Stimulated activated CD8-positive, alpha-beta memory T cell treated with anti-CD3 and anti-CD28 coated beads, Interleukin-7, amount 100 ng/mL, for 48 hours (primary cell): ENCODE data around the gene OS9.
"Not testable (repeated sequence)": the region's sequence is repeated elsewhere in the genome, so short reads cannot be mapped to it uniquely, and the experiment has no call there.

Experiments used
- DNase-seq, 2 donors: peaks; one replicate each; pipeline ENCODE4 v3.0.0-alpha.2; 2020; ENCODE audit warnings: low read depth in 1 of 2; ENCODE audit errors: extremely low read depth in 1 of 2

Gene OS9

DNA sequence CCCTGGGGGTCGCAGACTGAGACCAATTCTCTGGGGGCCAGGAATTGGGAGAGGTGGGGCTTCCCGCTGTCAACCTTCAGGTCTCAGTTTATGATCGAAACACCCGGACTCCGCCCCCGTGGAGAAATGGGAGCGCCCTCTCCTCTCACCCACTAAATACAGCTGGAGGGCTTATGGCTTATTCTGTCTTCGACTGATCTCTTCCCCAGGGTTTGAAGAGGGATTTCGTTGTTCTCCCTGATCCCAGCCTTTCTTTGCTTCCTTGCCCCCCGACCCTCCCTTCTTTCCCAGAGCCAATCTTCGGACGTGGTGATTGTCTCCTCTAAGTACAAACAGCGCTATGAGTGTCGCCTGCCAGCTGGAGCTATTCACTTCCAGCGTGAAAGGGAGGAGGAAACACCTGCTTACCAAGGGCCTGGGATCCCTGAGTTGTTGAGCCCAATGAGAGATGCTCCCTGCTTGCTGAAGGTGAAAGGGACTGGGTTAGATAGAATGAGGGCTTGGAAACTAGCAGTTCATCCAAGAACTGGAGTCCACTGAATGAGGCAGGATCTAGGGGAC lies 607 bp downstream of the OS9 start:
- no peak for DNase-seq

DNA sequence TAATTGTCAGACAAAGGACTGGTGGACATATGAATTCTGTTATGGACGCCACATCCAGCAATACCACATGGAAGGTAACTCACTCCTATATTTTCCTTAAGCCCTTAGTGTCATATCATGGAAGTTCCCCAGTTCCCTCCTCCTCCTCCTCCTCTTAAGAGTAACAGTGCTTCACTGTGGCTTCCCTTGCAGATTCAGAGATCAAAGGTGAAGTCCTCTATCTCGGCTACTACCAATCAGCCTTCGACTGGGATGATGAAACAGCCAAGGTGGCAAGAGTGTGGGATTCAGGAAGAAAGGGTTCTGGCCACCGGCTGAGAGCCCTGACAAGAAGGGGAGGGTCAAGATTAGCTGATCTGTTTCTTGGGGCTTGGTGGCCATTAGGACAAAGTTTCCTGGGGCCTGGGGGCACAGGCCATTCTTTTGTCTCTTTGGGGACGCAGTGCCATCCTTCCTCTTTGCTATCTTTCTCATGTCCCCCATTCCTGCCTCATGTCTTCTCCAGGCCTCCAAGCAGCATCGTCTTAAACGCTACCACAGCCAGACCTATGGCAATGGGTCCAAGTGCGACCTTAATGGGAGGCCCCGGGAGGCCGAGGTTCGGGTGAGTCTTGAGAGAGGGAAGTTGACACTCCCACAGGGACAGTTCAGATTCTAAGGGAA lies 2.0 kb downstream of the OS9 start:
- DNase-seq: no peak

DNA sequence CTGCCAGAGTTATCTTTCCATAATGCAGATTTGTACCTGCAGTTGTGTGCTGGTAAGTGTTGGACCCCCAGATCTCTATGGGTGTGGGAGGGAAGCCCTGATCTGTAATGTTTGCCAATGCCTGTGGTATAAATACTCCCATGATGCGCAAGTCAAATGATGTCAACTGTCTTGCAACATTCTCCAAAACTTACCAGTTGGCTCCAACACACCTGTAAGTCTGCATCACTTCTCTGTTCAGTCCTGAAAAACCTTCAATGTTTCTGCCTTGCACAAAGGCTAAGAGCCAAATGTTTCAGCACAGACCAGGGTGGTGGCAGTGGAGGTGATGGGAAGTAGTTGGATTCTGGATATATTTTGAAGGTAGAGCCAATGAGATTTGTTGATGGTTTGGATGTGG lies 3.1 kb downstream of the OS9 start:
- no peak for DNase-seq

DNA sequence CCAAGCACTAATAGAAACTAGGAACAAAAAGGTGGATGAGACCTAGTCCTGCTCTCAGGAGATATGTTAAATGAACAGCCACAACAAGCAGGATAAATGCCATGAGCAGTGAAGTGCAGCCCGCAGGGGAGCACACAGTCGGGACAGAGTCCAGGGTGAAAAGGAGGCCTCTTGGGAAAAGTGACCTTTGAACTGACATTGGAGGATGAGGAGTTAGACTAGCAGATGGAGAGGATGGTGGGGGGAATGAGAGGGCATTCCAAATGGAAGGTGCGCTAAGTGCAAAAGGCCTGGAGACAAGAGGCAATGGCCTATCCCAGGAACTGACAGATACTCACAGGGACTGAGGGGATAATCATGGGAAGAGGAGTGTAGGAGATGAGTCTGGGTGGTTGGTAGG lies 4.5 kb downstream of the OS9 start:
- no peak for DNase-seq

DNA sequence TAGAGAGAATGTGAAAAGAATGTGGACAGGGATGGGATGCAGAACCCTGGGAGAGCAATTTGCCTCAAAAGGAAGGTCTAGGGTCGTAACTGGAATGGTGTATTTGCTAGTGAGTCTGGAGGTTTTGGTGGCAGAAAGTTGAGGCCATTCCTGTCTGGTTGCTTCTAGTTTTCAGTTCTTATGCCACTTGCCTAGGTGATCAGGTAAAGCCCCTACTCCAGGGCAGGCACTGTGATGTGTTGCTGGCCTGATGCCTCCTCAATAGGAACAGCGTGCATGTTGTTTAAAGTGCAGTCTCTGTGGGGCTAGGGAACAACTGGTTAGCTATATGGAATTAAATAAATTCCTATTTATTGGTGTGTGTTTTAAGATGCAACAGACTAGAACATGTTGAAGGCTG lies 6.4 kb downstream of the OS9 start:
- no peak for DNase-seq

DNA sequence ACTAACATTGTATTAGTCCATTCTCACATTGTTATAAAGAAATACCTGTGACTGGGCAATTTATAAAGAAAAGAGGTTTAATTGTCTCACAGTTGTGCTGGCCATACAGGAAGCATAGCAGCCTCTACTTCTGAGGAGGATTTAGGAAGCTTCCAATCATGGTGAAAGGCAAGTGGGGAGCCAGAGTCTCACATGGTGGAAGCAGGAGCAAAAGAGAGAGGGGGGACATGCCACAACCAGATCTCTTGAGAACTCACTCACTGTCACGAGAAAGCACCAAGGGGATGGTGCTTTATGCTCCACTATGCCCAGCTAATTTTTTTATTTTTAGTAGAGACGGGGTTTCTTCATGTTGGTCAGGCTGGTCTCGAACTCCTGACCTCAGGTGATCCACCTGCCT lies 13.3 kb downstream of the OS9 start:
- DNase-seq: no peak

DNA sequence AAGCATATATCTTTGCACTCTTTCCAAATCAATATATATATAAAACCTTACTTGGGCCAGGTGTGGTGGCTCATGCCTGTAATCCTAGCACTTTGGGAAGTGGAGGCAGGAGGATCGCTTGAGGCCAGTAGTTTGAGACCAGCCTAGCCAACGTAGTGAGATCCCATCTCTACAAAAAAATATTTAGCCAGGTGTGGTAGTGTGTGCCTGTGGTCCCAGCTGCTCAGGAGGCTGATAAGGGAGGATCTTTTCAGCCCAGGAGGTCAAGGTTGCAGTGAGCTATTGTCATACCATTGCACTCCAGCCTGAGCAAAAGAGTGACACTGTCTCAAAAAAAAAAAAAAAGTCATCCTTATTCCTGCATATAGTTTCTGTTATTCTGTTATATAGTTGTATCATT lies 14.4 kb downstream of the OS9 start:
- no peak for DNase-seq

DNA sequence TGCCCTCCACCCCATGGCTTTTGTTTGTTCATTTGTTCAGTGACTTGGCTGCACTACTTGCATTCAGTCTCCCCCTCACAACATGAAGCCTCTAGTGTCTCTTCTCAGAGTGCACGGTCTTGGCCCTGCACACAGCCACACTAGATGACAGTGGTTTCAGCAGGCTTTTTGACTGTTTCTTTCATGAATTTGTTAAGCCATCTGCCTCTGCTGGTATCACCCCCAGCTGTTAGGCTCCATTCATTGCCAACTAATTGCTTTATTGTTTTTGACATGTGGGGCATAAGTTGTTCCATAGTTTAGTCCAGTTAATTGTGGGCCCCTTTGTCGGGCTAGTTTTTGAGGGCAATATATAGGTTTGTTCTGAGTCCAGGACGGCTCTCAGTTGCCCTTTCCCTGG lies 18.8 kb downstream of the OS9 start:
- no peak for DNase-seq

DNA sequence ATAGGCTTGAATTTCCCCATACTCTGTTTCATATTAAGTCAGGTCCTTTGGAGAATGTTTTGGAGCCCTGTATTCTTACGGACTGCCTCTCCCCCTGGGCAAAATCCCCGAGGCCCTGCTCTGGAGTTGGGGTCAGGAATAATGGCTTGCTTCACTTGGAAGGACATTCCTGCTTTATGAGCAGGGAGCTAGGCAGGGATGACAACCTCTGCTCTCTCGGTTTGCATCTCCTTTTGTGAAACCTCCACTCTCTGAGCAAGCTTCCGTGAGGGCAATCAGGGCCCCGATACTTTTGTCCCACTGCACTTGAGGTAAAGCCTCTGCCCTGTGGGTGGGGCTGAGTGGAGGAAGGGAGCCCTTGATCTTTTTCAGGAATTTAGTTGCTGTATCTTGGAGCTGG lies 19.3 kb downstream of the OS9 start:
- no peak for DNase-seq

DNA sequence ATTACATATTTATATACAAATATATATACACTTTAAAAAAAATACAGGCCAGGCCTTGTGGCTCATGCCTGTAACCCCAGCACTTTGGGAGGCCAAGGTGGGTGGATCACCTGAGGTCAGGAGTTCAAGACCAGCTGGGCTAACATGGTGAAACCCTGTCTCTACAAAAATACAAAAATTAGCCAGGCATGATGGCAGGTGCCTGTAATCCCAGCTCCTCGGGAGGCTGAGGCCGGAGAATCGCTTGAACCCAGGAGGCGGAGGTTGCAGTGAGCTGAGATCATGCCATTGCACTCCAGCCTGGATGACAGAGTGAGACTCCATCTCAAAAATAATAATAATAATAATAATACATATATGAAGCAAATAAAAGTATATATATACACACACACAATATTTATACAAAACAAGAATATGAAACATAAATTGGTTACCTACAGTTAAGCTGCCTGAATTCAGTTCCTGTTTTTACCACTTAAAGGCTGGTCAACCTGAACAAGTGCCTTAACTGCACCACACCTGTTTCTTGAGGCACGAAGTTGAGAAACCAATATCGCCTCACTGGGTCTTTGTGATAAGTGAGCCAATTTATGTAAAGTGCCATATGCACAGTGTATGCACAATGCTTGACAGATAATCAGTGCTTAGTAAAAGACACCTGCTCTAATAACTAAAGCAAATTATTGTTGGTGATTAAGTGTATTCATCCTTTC lies 21.3 kb downstream of the OS9 start:
- DNase-seq: not testable (repeated sequence)

DNA sequence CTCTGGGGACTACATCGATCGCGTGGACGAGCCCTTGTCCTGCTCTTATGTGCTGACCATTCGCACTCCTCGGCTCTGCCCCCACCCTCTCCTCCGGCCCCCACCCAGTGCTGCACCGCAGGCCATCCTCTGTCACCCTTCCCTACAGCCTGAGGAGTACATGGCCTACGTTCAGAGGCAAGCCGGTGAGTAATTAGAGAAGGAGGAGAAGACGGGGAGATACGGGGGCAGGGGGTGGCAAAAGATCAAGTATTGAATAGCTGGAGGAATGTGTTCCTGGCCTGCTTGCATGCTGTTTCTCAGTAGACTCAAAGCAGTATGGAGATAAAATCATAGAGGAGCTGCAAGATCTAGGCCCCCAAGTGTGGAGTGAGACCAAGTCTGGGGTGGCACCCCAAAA lies 21.9 kb downstream of the OS9 start:
- no peak for DNase-seq

DNA sequence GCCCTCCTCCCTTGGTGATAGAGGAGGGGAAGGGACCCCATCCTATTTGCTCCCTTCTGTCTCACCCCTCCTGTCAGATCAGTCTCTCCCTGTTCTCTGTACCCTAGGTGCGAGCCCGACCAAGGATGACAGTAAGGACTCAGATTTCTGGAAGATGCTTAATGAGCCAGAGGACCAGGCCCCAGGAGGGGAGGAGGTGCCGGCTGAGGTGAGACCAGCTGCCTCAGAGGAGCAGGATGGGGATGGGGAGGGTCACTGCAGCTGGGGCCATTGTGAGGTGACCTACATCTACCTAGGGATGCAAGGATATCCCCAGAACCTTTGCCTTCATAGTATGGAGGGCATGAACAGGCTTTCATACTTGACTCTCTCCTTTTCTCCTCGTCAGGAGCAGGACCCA lies 22.4 kb downstream of the OS9 start:
- no peak for DNase-seq

DNA sequence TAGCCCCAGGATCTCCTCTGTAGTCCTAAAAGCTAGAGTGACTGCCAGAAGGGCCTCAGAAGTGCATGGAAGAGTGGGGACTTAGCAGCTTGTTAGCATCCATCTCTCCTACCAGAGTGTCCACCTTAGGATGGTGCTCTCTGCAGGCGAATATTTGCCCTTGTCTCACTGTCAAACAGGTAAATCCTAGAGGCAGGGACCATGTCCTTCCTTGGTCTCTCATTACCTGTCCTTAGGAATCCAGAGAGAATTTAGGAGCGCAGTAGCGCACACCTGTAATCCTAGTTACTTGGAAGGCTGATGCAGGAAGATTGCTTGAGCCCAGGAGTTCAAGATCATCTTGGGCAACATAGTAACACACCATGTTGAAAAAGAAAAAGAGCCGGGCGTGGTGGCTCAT lies 23.2 kb downstream of the OS9 start:
- DNase-seq: no peak

DNA sequence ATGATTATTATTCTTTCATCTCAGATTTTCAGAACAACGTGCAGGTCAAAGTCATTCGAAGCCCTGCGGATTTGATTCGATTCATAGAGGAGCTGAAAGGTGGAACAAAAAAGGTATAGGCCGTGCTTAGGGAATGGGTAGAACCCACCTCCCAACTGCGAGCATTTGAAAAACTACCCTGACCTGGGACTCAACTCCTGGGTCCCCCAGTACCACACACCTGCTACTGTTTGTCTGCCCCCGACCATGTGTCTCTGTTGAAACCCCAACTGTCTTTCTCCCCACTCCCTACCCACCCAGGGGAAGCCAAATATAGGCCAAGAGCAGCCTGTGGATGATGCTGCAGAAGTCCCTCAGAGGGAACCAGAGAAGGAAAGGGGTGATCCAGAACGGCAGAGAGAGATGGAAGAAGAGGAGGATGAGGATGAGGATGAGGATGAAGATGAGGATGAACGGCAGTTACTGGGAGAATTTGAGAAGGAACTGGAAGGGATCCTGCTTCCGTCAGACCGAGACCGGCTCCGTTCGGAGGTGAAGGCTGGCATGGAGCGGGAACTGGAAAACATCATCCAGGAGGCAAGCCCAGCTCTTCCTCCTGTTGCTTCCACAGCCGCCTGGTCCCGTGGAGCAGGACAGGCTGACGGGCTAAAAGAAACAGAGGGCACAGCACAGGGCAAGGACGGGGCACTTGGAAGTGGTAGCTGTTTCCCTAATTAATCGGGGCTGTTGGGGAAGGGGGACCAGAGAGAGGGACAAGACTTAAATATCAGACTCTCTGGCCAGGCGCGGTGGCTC lies 24.1 kb downstream of the OS9 start:
- DNase-seq: no peak

DNA sequence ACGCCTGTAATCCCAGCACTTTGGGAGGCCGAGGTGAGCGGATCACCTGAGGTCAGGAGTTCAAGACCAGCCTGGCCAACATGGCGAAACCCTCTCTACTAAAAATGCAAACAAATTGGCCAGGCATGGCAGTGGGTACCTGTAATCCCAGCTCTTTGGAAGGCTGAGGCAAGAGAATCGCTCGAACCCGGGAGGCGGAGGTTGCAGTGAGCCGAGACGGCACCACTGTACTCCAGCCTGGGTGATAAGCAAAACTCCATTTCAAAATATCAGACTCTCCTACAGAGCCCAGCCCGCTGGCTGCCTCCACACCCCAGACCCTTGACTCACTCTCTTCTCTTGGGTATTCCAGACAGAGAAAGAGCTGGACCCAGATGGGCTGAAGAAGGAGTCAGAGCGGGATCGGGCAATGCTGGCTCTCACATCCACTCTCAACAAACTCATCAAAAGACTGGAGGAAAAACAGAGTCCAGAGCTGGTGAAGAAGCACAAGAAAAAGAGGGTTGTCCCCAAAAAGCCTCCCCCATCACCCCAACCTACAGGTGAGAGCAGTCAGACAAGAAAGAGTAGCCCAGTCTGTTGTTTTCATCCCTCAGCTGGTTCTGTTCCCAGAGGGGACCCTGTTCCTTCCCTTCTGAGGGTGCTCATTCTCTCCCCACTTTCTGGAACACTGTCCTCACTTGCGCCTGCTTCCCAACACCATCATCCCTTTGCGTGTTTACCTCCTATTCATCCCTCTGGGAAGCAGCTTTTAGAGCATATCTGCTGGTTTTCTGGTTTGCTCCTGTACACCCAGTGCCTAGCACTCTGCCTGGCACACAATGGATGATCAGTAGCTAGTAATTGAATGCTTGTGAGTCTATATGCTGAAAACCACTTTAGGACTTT lies 25.0 kb downstream of the OS9 start:
- DNase-seq: no peak

DNA sequence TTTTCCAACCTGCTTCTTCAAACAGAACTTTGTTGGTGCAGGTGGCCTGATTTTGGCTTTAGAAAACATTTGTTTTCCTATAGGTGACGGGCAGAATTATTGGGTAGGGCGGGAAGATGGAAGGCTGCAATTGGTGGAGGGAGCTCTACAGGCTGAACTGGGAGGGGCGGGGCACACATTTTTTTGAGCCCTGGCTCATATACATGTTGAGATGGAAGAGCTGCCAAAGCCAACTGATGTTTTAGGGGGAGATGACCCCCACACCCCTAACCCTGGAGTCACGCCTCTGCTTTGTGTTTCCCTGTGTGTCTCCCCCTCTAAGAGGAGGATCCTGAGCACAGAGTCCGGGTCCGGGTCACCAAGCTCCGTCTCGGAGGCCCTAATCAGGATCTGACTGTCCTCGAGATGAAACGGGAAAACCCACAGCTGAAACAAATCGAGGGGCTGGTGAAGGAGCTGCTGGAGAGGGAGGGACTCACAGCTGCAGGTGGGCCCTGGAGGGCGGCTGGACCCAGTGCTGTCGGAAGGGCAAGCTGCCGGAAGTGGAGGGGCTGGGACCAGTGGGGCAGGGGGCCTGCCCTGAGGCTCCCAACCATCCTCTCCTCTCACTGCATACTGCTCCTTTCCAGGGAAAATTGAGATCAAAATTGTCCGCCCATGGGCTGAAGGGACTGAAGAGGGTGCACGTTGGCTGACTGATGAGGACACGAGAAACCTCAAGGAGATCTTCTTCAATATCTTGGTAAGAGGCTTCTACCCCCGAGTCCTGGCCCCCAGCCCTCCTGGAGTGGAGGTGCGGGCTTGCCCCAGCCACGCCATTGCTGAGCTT lies 26.1 kb downstream of the OS9 start:
- no peak for DNase-seq

DNA sequence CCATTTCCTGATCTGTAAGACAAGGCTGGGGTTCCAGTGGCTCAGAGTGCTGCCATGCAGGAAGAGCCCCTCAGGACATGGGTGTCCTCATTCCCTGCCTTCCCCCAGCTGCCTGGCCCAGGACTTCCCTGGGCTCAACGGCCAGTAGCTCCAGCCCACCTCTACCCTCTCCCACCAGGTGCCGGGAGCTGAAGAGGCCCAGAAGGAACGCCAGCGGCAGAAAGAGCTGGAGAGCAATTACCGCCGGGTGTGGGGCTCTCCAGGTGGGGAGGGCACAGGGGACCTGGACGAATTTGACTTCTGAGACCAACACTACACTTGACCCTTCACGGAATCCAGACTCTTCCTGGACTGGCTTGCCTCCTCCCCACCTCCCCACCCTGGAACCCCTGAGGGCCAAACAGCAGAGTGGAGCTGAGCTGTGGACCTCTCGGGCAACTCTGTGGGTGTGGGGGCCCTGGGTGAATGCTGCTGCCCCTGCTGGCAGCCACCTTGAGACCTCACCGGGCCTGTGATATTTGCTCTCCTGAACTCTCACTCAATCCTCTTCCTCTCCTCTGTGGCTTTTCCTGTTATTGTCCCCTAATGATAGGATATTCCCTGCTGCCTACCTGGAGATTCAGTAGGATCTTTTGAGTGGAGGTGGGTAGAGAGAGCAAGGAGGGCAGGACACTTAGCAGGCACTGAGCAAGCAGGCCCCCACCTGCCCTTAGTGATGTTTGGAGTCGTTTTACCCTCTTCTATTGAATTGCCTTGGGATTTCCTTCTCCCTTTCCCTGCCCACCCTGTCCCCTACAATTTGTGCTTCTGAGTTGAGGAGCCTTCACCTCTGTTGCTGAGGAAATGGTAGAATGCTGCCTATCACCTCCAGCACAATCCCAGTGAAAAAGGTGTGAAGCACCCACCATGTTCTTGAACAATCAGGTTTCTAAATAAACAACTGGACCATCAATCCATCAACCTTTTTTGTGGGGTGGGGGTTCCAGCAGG lies 27.0 kb downstream of the OS9 start:
- DNase-seq: no peak

DNA sequence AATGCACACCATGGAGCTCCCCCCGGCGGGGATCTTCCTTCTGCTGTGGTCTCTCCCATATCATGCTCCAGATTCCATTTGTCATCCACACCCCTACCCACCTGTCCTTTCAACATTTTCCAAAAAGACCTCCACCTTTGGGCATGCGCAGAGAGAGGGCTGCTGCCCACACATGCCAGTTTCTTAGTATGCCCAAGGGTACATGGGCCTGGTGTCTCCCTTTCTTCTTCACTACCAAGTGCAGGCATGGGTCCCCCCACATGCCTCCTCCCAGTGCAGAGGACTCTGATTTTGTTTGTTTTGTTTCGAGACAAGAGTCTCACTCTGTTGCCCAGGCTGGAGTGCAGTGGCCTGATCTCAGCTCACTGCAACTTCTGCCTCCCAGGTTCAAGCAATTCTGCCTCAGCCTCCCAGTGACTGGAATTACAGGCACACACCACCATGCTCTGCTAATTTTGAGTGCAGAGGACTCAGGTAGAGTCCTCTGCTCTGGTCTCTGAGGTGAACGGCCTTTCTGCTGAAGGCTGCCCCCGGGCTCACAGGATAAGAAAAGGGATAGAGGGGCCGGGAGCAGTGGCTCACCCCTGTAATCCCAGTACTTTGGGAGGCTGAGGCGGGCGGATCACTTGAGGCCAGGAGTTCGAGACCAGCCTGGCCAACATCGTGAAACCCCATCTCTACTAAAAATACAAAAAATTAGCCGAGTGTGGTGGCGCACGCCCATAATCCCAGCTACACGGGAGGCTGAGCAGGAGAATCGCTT lies 28.1 kb downstream of the OS9 start:
- not testable (repeated sequence) for DNase-seq
